PFSK-1 (cell line): ENCODE data around the gene PSMB9.

ENCODE experiments used
- POLR2AphosphoS5 ChIP-seq: IDR thresholded peaks from 2 replicates; pipeline ENCODE4 v1.6.1; 2012; ENCODE audit warnings: low read depth, mild to moderate bottlenecking, control low read depth, low read length, moderate library complexity
- TF ChIP-seq, protein P1 (sequence below), 2 experiments: IDR thresholded peaks; 2 replicates each; pipeline versions ENCODE4 v1.6.1 to v1.8.0; 2011 to 2012; ENCODE audit warnings: low read depth in 2 of 2, low read length in 2 of 2, control low read depth in 1 of 2, inconsistent platforms in 1 of 2, mild to moderate bottlenecking in 1 of 2, moderate library complexity in 1 of 2; ENCODE audit not compliant: insufficient read depth in 1 of 2

DNA sequence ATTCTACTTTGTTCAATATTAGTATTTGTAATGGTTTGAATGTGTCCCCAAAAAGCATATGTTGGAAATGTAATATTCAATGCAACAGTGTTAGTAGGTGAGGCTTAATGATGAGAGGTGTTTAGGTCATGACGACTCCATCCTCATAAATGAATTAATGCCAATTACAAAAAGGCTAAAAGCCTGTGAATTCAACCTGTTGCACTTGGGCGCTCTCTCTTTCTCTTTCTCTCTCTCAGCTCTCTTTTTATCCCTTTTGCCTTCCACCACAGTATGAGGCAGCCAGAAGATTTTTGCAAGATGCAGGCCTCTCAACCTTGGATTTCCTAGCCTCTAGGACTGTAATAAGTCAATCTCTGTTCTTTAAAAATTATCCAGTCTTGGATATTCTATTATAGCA, 34.6 kb downstream of the PSMB9 start:
- TF ChIP-seq POLR2AphosphoS5: no peak
- TF ChIP-seq, protein P1, sequence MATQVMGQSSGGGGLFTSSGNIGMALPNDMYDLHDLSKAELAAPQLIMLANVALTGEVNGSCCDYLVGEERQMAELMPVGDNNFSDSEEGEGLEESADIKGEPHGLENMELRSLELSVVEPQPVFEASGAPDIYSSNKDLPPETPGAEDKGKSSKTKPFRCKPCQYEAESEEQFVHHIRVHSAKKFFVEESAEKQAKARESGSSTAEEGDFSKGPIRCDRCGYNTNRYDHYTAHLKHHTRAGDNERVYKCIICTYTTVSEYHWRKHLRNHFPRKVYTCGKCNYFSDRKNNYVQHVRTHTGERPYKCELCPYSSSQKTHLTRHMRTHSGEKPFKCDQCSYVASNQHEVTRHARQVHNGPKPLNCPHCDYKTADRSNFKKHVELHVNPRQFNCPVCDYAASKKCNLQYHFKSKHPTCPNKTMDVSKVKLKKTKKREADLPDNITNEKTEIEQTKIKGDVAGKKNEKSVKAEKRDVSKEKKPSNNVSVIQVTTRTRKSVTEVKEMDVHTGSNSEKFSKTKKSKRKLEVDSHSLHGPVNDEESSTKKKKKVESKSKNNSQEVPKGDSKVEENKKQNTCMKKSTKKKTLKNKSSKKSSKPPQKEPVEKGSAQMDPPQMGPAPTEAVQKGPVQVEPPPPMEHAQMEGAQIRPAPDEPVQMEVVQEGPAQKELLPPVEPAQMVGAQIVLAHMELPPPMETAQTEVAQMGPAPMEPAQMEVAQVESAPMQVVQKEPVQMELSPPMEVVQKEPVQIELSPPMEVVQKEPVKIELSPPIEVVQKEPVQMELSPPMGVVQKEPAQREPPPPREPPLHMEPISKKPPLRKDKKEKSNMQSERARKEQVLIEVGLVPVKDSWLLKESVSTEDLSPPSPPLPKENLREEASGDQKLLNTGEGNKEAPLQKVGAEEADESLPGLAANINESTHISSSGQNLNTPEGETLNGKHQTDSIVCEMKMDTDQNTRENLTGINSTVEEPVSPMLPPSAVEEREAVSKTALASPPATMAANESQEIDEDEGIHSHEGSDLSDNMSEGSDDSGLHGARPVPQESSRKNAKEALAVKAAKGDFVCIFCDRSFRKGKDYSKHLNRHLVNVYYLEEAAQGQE (IDR thresholded peaks at IDR 0.05; ENCODE audit: insufficient read depth in 1 of 2, low read depth in 2 of 2, low read length in 2 of 2): no peak
